Loucy (cell line): ENCODE results near the gene LRRK1.

ENCODE experiments used
- H2AFZ ChIP-seq: fragments of 200-600 bp; sonication (generic); 2 replicates; pipeline ENCODE4 v1.6.0; 2016; ENCODE audit warnings: antibody characterized with exemption, mild to moderate bottlenecking, low read length, moderate library complexity
- H3F3A ChIP-seq: fragments of 200-600 bp; 2 replicates; pipeline ENCODE4 v1.6.0; 2016; ENCODE audit warnings: antibody characterized with exemption, low read depth, mild to moderate bottlenecking
- H3K27me3 ChIP-seq: fragments of 200-600 bp; sonication (generic); 2 replicates; pipeline ENCODE4 v1.6.1; 2014; ENCODE audit warnings: low read length, mild to moderate bottlenecking; ENCODE audit not compliant: insufficient read depth, poor library complexity, severe bottlenecking
- H3K36me3 ChIP-seq: fragments of 200-600 bp; sonication (generic); 2 replicates; pipeline ENCODE4 v1.6.1; 2016; ENCODE audit warnings: low read length; ENCODE audit not compliant: insufficient read depth
- H3K4me1 ChIP-seq: fragments of 200-600 bp; sonication (generic); 2 replicates; pipeline ENCODE4 v1.5.1; 2014; ENCODE audit warnings: low read length, mild to moderate bottlenecking; ENCODE audit not compliant: insufficient read depth, poor library complexity, severe bottlenecking
- H3K4me2 ChIP-seq: fragments of 200-600 bp; sonication (generic); 2 replicates; pipeline ENCODE4 v1.6.0; 2014; ENCODE audit warnings: antibody characterized with exemption, low read length, low read depth, mild to moderate bottlenecking; ENCODE audit not compliant: poor library complexity, severe bottlenecking
- H3K4me3 ChIP-seq: fragments of 200-600 bp; sonication (generic); 2 replicates; pipeline ENCODE4 v1.5.1; 2014; ENCODE audit warnings: low read length, mild to moderate bottlenecking, mixed read lengths; ENCODE audit not compliant: poor library complexity, severe bottlenecking
- H3K79me2 ChIP-seq: fragments of 200-600 bp; sonication (generic); 2 replicates; pipeline ENCODE4 v1.6.1; 2014; ENCODE audit warnings: low read length; ENCODE audit not compliant: insufficient read depth
- H3K9ac ChIP-seq: fragments of 200-600 bp; sonication (generic); 2 replicates; pipeline ENCODE4 v1.6.0; 2014; ENCODE audit warnings: mild to moderate bottlenecking, low read depth, low read length, moderate library complexity; ENCODE audit not compliant: poor library complexity, severe bottlenecking
- H3K9me2 ChIP-seq: fragments of 200-600 bp; sonication (generic); replicated peaks from 2 replicates; pipeline ENCODE4 v1.6.1; 2016; ENCODE audit warnings: low read depth, low read length, mixed read lengths
- H3K9me3 ChIP-seq: fragments of 200-600 bp; sonication (generic); 2 replicates; pipeline ENCODE4 v1.6.1; 2014; ENCODE audit warnings: mild to moderate bottlenecking, antibody characterized with exemption, low read length, low read depth; ENCODE audit not compliant: insufficient read depth
- H4K20me1 ChIP-seq: fragments of 200-600 bp; sonication (generic); 2 replicates; pipeline ENCODE4 v1.6.0; 2014; ENCODE audit warnings: antibody characterized with exemption, low read length, mild to moderate bottlenecking; ENCODE audit not compliant: insufficient read depth, poor library complexity, severe bottlenecking
- CTCF ChIP-seq: fragments of 200-600 bp; sonication (generic); conservative IDR thresholded peaks from 2 replicates; pipeline ENCODE4 v1.5.1; 2014; ENCODE audit warnings: mild to moderate bottlenecking, antibody characterized with exemption, low read length
- EZH2phosphoT487 ChIP-seq: fragments of 200-600 bp; IDR thresholded peaks from 2 replicates; pipeline ENCODE4 v1.6.1; 2018; ENCODE audit warnings: antibody characterized with exemption, mild to moderate bottlenecking, moderate library complexity, borderline replicate concordance

The LRRK1 gene

GRCh38 chr15:100981086-100981485 lies 61.9 kb downstream of the LRRK1 start:
- Histone ChIP-seq H3K9ac (no peak overlapping the region), H3K9me3 (no peaks in the 10 kb centered on the region), H3K36me3 (no peaks in the 10 kb centered on the region), H3K4me2 (no peak overlapping the region), H2AFZ (no peak overlapping the region), H3K79me2 (no peaks in the 10 kb centered on the region), H3K27me3 (no peaks in the 10 kb centered on the region), H3F3A (no peaks in the 10 kb centered on the region), H3K4me3 (no peak overlapping the region), H3K9me2 (no peaks in the 10 kb centered on the region), H3K4me1 (peaks cover 12% of the 10 kb centered on the region), H4K20me1 (no peaks in the 10 kb centered on the region)
- TF ChIP-seq EZH2phosphoT487 (no peak), CTCF (no peak)

GRCh38 chr15:100983221-100983620 lies 64.1 kb downstream of the LRRK1 start:
- no peak overlapping the region for H3K9ac ChIP-seq
- peaks cover 15% of the 10 kb centered on the region for H3K4me1 ChIP-seq
- no peaks in the 10 kb centered on the region for H3K27me3 ChIP-seq
- no peak overlapping the region for H2AFZ ChIP-seq
- no peak for TF ChIP-seq EZH2phosphoT487
- no peak for TF ChIP-seq CTCF
- no peaks in the 10 kb centered on the region for H3K9me2 ChIP-seq
- H3K79me2 ChIP-seq = no peaks in the 10 kb centered on the region
- no peaks in the 10 kb centered on the region for H3F3A ChIP-seq
- no peaks in the 10 kb centered on the region for H3K9me3 ChIP-seq
- no peak overlapping the region for H3K4me2 ChIP-seq
- no peaks in the 10 kb centered on the region for H3K36me3 ChIP-seq
- H3K4me3 ChIP-seq = no peak overlapping the region
- no peaks in the 10 kb centered on the region for H4K20me1 ChIP-seq

- TF ChIP-seq EZH2phosphoT487 = no peak
- Histone ChIP-seq H3K4me2 (peak overlapping the region; percentile 47), H3F3A (no peaks in the 10 kb centered on the region), H3K4me3 (peak overlapping the region; percentile 4), H2AFZ (peak overlapping the region; percentile 47), H3K79me2 (no peaks in the 10 kb centered on the region), H4K20me1 (no peaks in the 10 kb centered on the region), H3K36me3 (no peaks in the 10 kb centered on the region), H3K9me2 (no peaks in the 10 kb centered on the region), H3K4me1 (peaks cover 15% of the 10 kb centered on the region), H3K9me3 (no peaks in the 10 kb centered on the region), H3K27me3 (no peaks in the 10 kb centered on the region), H3K9ac (no peak overlapping the region)
Measured at GRCh38 chr15:100985401-100985800, 66.2 kb downstream of the LRRK1 start.

- Histone ChIP-seq H3K4me1 (peaks cover 15% of the 10 kb centered on the region), H3K4me3 (no peak overlapping the region), H3K79me2 (no peaks in the 10 kb centered on the region), H3K27me3 (no peaks in the 10 kb centered on the region), H3K9ac (no peak overlapping the region), H2AFZ (peak overlapping the region; percentile 47; the same call in 1 of the 2 replicates), H3K36me3 (no peaks in the 10 kb centered on the region), H3K4me2 (peak overlapping the region; percentile 47), H4K20me1 (no peaks in the 10 kb centered on the region), H3K9me3 (no peaks in the 10 kb centered on the region), H3K9me2 (no peaks in the 10 kb centered on the region), H3F3A (no peaks in the 10 kb centered on the region)
- TF ChIP-seq CTCF (no peak), EZH2phosphoT487 (no peak)
Measured at GRCh38 chr15:100986158-100986896, 67.2 kb downstream of the LRRK1 start.
